ENCODE results near the gene SUGCT. TPM values are rescaled to one million over a fixed set of nuclear protein-coding genes. Genes with fewer than 3 reads are reported as not detected.
"Not testable (repeated sequence)": the region's sequence is repeated elsewhere in the genome, so short reads cannot be mapped to it uniquely, and the experiment has no call there.

SUGCT gene
- total and polyA plus RNA-seq, 8 donors, result 2.0 to 4.2 (median 2.9) TPM

GRCh38 chr7:40401406-40401805, 266.6 kb downstream of the SUGCT start:
- Histone ChIP-seq H3K4me3 (no peak overlapping the region), H3K36me3 (no peaks in the 10 kb centered on the region), H3K27me3 (no peaks in the 10 kb centered on the region), H3K27ac (no peak overlapping the region), H3K4me1 (no peaks in the 10 kb centered on the region), H3K9me3 (no peaks in the 10 kb centered on the region)
- DNase-seq, result no peak
- intact Hi-C loops (cut with DNase I), result no loop called here
- no peak for TF ChIP-seq CTCF (IDR thresholded peaks at IDR 0.05)
- no peak for ATAC-seq

GRCh38 chr7:40402661-40403060, 267.9 kb downstream of the SUGCT start:
- TF ChIP-seq CTCF (IDR thresholded peaks at IDR 0.05), result no peak
- intact Hi-C loops (cut with DNase I), result no loop called here
- DNase-seq (no peak), ATAC-seq (no peak)
- Histone ChIP-seq H3K4me3 (no peak overlapping the region), H3K27ac (no peak overlapping the region), H3K9me3 (no peaks in the 10 kb centered on the region), H3K36me3 (no peaks in the 10 kb centered on the region), H3K27me3 (no peaks in the 10 kb centered on the region), H3K4me1 (no peaks in the 10 kb centered on the region)

GRCh38 chr7:40403703-40404476, 269.1 kb downstream of the SUGCT start:
- Histone ChIP-seq H3K27me3 (no peaks in the 10 kb centered on the region), H3K9me3 (no peaks in the 10 kb centered on the region), H3K4me1 (no peaks in the 10 kb centered on the region), H3K27ac (no peak overlapping the region), H3K36me3 (no peaks in the 10 kb centered on the region), H3K4me3 (no peak overlapping the region)
- TF ChIP-seq CTCF (IDR thresholded peaks at IDR 0.05), result no peak
- ATAC-seq (no peak), DNase-seq (no peak)
- intact Hi-C loops (cut with DNase I), result no loop called here

- intact Hi-C loops (cut with DNase I), result no loop called here
- Histone ChIP-seq H3K27me3 (no peaks in the 10 kb centered on the region), H3K9me3 (no peaks in the 10 kb centered on the region), H3K4me1 (no peaks in the 10 kb centered on the region), H3K4me3 (no peak overlapping the region), H3K27ac (no peak overlapping the region), H3K36me3 (no peaks in the 10 kb centered on the region)
- ATAC-seq, result no peak
- TF ChIP-seq CTCF (IDR thresholded peaks at IDR 0.05), result no peak
- DNase-seq, result no peak
Observed at GRCh38 chr7:40405991-40406390, 271.2 kb downstream of the SUGCT start.

GRCh38 chr7:40412323-40412722, 277.5 kb downstream of the SUGCT start:
- H3K27me3 ChIP-seq, result no peaks in the 10 kb centered on the region
- TF ChIP-seq CTCF (IDR thresholded peaks at IDR 0.05), result no peak
- H3K27ac ChIP-seq, result no peak overlapping the region
- H3K9me3 ChIP-seq, result no peaks in the 10 kb centered on the region
- ATAC-seq (no peak), DNase-seq (no peak)
- intact Hi-C loops (cut with DNase I), result no loop called here
- no peak overlapping the region for H3K4me3 ChIP-seq
- no peaks in the 10 kb centered on the region for H3K36me3 ChIP-seq
- no peaks in the 10 kb centered on the region for H3K4me1 ChIP-seq

- intact Hi-C loops (cut with DNase I); H3K36me3 ChIP-seq; H3K9me3 ChIP-seq; ATAC-seq; H3K27me3 ChIP-seq; H3K27ac ChIP-seq; H3K4me3 ChIP-seq; DNase-seq; H3K4me1 ChIP-seq: not testable (repeated sequence)
Observed at GRCh38 chr7:40414704-40415103, 279.9 kb downstream of the SUGCT start.

Data from left lung (tissue), 10 donors.